AG04449 (cell line): ENCODE measurements around the gene CYP2W1.

Experiments used
- CTCF ChIA-PET: fragments of 350-600 bp; formaldehyde crosslinking; extraction: SDS; loops from one replicate; lab custom pipeline; 2021; ENCODE audit warnings: antibody characterized with exemption; lab: Yijun Ruan, JAX
- POLR2A ChIA-PET: fragments of 400-600, 350-600 bp; formaldehyde crosslinking; extraction: SDS; loops from one replicate; lab custom pipeline; 2020; ENCODE audit warnings: antibody characterized with exemption, inconsistent platforms; lab: Yijun Ruan, JAX
- DNase-seq: peaks from one replicate; pipeline ENCODE4 v3.0.0-alpha.2; 2010; ENCODE audit warnings: low read depth, low spot score
- H3K4me3 ChIP-seq: 2 replicates; pipeline ENCODE4 v1.5.1; 2011; ENCODE audit warnings: low read depth, mild to moderate bottlenecking, control low read depth, low read length
- CTCF ChIP-seq: IDR thresholded peaks from one replicate; pipeline ENCODE4 v1.5.1; 2011; ENCODE audit warnings: mild to moderate bottlenecking, moderate library complexity, low read length, control low read depth, inconsistent platforms; ENCODE audit not compliant: insufficient read depth; ENCODE audit errors: missing control alignments

CYP2W1 gene

GRCh38 chr7:951881-952547, 31.0 kb upstream of the CYP2W1 start:
- CTCF ChIA-PET, result interaction anchor here (0.6 kb wide), 1 partner anchor 380 kb away, joined by 3 read pairs; no protein-coding TSS in a partner anchor
- no peak for TF ChIP-seq CTCF
- H3K4me3 ChIP-seq, result no peak overlapping the region
- DNase-seq, result no peak
- POLR2A ChIA-PET, result interaction anchor here (0.5 kb wide), 1 partner anchor 51 kb away, joined by 5 read pairs; no protein-coding TSS in a partner anchor

DNA sequence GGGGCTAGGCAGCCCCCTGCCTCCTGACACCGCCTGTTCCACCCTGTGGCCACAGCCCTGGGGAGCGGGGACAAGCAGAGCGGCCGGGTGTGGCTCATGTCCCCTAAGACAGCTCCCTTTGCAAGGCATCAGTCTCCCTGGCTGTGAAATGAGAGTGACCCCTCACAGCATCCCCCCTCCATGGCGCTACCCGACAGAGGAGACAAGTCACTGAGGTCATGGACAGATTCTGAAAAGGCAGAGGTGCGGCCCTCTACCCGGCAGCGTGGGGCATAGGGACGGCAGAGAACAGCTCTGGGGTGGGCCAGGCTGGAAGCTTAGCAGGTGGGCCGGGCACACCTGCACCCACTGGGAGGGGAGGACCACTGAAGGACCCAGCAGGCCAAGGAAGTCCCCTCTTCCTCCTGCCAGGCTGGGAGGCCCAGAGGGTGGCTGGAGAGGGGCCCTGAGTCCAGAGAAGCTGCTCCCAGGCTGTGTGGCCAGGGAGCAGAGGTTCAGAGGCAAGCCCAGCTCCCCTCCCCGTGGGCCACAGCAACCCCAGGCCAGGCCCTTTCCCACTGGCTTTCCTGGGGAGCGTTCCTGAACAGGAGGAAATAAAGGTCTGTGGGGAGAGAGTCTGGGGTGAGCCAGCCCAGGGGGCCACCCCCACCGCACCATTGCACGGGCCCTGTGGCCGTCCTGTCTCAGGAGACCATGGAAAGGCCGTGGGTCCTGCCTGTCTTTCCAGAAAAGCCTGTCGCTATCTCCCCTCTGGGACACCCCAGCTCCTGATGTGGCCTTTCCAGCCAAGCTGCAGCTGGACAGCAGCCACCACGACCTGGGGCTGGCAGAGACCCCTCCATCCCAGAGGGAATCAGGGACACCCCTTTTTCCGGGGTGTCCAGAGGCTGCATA, 30.2 kb upstream of the CYP2W1 start:
- DNase-seq, result no peak
- no peak for TF ChIP-seq CTCF
- POLR2A ChIA-PET, result no interaction called here
- CTCF ChIA-PET, result interaction anchor here (0.6 kb wide), 1 partner anchor 379 kb away, joined by 3 read pairs; no protein-coding TSS in a partner anchor
- H3K4me3 ChIP-seq, result no peak overlapping the region

GRCh38 chr7:953547-954327, 29.2 kb upstream of the CYP2W1 start:
- DNase-seq, result no peak
- no peak for TF ChIP-seq CTCF
- ChIA-PET POLR2A (interaction anchor here (0.6 kb wide), 1 partner anchor 40 kb away, joined by 3 read pairs; no protein-coding TSS in a partner anchor), CTCF (interaction anchor here (0.6 kb wide), 1 partner anchor 82 kb away, joined by 3 read pairs; no protein-coding TSS in a partner anchor)
- H3K4me3 ChIP-seq, result peak overlapping the region; percentile 41

GRCh38 chr7:954330-955238, 28.4 kb upstream of the CYP2W1 start, which contains the start of gene ADAP1:
TSS of gene ADAP1 (minus strand) at chr7:954680. CDS start at chr7:954477, 203 bp downstream.
- ChIA-PET CTCF (interaction anchor here (0.6 to 1.0 kb wide), 2 partner anchors 83 to 168 kb away, joined by 3 read pairs; no protein-coding TSS in a partner anchor), POLR2A (interaction anchor here (0.6 kb wide), 1 partner anchor 39 kb away, joined by 3 read pairs; no protein-coding TSS in a partner anchor)
- peak; percentile 6 for TF ChIP-seq CTCF
- peak within 1 kb of the TSS; percentile 41 for H3K4me3 ChIP-seq
- no peak for DNase-seq

DNA sequence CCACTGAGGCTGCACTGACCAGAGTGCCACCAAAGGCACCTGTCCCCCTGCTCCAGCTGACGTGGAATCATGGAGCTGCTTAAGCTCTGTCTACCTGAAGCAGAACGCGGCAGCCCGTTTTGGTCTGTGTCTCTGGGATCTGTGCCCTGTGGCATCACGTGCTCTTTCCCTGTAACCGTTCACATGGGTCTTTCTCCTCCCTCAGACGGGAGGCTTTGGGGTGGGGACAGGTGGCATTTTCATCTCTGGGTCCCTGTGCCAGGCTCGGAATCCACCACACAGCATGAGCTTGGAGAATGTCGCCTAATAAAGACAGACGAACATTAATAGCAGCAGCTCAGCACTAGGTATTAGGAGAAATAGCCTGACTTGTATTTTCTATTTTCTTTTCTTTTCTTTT, 26.9 kb upstream of the CYP2W1 start:
- ChIA-PET POLR2A (no interaction called here), CTCF (interaction anchor here (1.0 kb wide), 1 partner anchor 169 kb away, joined by 3 read pairs; no protein-coding TSS in a partner anchor)
- TF ChIP-seq CTCF, result no peak
- no peak overlapping the region for H3K4me3 ChIP-seq
- DNase-seq, result no peak
